ENCODE measurements around the gene METTL9. TPM values are rescaled to one million over a fixed set of nuclear protein-coding genes. Genes with fewer than 3 reads are reported as not detected.

METTL9 gene
- total and polyA plus RNA-seq, 2 experiments from 2014 or later: 72.5 to 152 TPM

- TF ChIP-seq EZH2phosphoT487 (IDR thresholded peaks at IDR 0.05; ENCODE audit: unreplicated experiment) (no peak), CREB1 (CRISPR knock-in tag; IDR thresholded peaks at IDR 0.05; ENCODE audit: low read depth) (no peak), ZNF114 (CRISPR knock-in tag; IDR thresholded peaks at IDR 0.05) (no peak)
Measured at GRCh38 chr16:21589551-21589950, 9.8 kb upstream of the METTL9 start (continued).

DNA sequence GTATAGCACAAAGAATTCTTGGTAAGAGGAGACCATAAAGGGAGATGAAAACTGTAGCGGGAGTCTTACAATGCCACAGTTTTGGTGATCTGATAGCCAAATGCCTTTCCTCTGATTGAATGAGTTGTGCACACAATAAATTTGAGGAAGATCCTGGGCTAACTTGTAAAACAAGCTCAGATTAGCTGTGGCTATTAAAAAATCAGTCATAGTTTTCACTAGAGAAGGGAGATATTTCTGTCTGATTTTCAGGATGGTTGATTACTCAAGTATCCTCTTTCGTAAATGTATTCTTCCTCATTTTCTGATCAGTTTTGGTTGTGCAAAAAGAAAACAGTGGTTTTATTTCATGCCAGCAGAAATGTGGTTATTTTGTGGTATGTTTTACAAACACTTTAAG, 9.1 kb upstream of the METTL9 start:
- Mint-ChIP-seq H3K27me3 (ENCODE audit: insufficient read depth, low read depth, poor library complexity) (no peaks in the 10 kb centered on the region), H3K4me3 (no peak overlapping the region), H3K27ac (no peak overlapping the region), H3K36me3 (ENCODE audit: low read depth) (no peaks in the 10 kb centered on the region), H3K9me3 (no peaks in the 10 kb centered on the region), H3K4me1 (no peaks in the 10 kb centered on the region)
- DNase-seq (ENCODE audit: low spot score) (no peak), ATAC-seq (no peak)
- no peaks in the 10 kb centered on the region for H3K4me1 ChIP-seq (ENCODE audit: insufficient read depth)
- no peak overlapping the region for H3K4me2 ChIP-seq
- no peaks in the 10 kb centered on the region for H3K27me3 ChIP-seq (ENCODE audit: insufficient read depth)
- no peaks in the 10 kb centered on the region for H3K9me2 ChIP-seq (ENCODE audit: insufficient read depth)
- no peaks in the 10 kb centered on the region for H4K20me1 ChIP-seq (replicated peaks; ENCODE audit: insufficient read depth)
- TF ChIP-seq EZH2 (IDR thresholded peaks at IDR 0.05; ENCODE audit: low read depth, unreplicated experiment) (no peak), ZNF331 (CRISPR knock-in tag; IDR thresholded peaks at IDR 0.05; ENCODE audit: low read depth) (no peak), ZNF462 (CRISPR knock-in tag; IDR thresholded peaks at IDR 0.05) (no peak), ZNF114 (CRISPR knock-in tag; IDR thresholded peaks at IDR 0.05) (no peak), NANOG (IDR thresholded peaks at IDR 0.05; ENCODE audit: borderline replicate concordance) (no peak), POLR2AphosphoS5 (IDR thresholded peaks at IDR 0.05; ENCODE audit: low read depth) (no peak), STAT1 (IDR thresholded peaks at IDR 0.05; ENCODE audit: unreplicated experiment) (no peak), JUNB (IDR thresholded peaks at IDR 0.05; ENCODE audit: unreplicated experiment) (no peak), EZH2phosphoT487 (IDR thresholded peaks at IDR 0.05; ENCODE audit: unreplicated experiment) (no peak), CREB1 (CRISPR knock-in tag; IDR thresholded peaks at IDR 0.05; ENCODE audit: low read depth) (no peak)
- TF ChIP-seq, protein P1, sequence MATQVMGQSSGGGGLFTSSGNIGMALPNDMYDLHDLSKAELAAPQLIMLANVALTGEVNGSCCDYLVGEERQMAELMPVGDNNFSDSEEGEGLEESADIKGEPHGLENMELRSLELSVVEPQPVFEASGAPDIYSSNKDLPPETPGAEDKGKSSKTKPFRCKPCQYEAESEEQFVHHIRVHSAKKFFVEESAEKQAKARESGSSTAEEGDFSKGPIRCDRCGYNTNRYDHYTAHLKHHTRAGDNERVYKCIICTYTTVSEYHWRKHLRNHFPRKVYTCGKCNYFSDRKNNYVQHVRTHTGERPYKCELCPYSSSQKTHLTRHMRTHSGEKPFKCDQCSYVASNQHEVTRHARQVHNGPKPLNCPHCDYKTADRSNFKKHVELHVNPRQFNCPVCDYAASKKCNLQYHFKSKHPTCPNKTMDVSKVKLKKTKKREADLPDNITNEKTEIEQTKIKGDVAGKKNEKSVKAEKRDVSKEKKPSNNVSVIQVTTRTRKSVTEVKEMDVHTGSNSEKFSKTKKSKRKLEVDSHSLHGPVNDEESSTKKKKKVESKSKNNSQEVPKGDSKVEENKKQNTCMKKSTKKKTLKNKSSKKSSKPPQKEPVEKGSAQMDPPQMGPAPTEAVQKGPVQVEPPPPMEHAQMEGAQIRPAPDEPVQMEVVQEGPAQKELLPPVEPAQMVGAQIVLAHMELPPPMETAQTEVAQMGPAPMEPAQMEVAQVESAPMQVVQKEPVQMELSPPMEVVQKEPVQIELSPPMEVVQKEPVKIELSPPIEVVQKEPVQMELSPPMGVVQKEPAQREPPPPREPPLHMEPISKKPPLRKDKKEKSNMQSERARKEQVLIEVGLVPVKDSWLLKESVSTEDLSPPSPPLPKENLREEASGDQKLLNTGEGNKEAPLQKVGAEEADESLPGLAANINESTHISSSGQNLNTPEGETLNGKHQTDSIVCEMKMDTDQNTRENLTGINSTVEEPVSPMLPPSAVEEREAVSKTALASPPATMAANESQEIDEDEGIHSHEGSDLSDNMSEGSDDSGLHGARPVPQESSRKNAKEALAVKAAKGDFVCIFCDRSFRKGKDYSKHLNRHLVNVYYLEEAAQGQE (IDR thresholded peaks at IDR 0.05; ENCODE audit: unreplicated experiment): no peak
- TF ChIP-seq, protein P2, sequence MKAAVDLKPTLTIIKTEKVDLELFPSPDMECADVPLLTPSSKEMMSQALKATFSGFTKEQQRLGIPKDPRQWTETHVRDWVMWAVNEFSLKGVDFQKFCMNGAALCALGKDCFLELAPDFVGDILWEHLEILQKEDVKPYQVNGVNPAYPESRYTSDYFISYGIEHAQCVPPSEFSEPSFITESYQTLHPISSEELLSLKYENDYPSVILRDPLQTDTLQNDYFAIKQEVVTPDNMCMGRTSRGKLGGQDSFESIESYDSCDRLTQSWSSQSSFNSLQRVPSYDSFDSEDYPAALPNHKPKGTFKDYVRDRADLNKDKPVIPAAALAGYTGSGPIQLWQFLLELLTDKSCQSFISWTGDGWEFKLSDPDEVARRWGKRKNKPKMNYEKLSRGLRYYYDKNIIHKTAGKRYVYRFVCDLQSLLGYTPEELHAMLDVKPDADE (IDR thresholded peaks at IDR 0.05): no peak
- TF ChIP-seq, protein P3, sequence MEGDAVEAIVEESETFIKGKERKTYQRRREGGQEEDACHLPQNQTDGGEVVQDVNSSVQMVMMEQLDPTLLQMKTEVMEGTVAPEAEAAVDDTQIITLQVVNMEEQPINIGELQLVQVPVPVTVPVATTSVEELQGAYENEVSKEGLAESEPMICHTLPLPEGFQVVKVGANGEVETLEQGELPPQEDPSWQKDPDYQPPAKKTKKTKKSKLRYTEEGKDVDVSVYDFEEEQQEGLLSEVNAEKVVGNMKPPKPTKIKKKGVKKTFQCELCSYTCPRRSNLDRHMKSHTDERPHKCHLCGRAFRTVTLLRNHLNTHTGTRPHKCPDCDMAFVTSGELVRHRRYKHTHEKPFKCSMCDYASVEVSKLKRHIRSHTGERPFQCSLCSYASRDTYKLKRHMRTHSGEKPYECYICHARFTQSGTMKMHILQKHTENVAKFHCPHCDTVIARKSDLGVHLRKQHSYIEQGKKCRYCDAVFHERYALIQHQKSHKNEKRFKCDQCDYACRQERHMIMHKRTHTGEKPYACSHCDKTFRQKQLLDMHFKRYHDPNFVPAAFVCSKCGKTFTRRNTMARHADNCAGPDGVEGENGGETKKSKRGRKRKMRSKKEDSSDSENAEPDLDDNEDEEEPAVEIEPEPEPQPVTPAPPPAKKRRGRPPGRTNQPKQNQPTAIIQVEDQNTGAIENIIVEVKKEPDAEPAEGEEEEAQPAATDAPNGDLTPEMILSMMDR (conservative IDR thresholded peaks at IDR 0.05; ENCODE audit: low read depth in 2 of 2): no peak
- no peaks in the 10 kb centered on the region for H3F3A ChIP-seq (replicated peaks; ENCODE audit: low read depth)
- H3K79me2 ChIP-seq (replicated peaks; ENCODE audit: insufficient read depth): no peaks in the 10 kb centered on the region
- H3K36me3 ChIP-seq (ENCODE audit: insufficient read depth): no peaks in the 10 kb centered on the region
- no peak overlapping the region for H3K27ac ChIP-seq (ENCODE audit: low read depth)
- no peak overlapping the region for H3K4me3 ChIP-seq
- peak overlapping the region; percentile 79; the same call in 1 of the 2 replicates for H2AFZ ChIP-seq

Data from GM23338 (cell line).